COLO668 (cell line): ENCODE data around the gene RET.

Experiments used
- DNase-seq: peaks from one replicate; lab custom pipeline; 2025; ENCODE audit not compliant: unreplicated experiment; lab: John Stamatoyannopoulos, UW

The RET gene

DNA sequence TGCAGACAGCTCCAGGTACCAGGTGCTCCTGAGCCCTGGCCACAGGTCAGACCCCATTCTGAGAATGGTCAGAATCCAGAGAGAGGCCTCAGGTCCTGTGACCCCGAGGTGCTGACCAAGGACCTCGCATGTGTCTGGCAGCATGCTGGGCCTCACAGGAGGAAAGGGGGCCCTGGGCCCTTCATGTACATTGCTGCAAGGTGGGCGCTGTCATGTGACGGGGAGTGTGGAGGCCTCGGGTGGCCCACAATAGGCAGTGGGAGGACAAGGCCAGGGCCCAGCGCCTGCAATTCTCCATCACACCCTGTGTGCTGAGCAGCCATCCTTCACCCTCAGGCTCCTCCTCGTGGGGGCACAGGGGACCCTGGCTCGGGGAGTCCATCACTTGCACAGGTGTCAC, 15.5 kb upstream of the RET start:
- DNase-seq = no peak

DNA sequence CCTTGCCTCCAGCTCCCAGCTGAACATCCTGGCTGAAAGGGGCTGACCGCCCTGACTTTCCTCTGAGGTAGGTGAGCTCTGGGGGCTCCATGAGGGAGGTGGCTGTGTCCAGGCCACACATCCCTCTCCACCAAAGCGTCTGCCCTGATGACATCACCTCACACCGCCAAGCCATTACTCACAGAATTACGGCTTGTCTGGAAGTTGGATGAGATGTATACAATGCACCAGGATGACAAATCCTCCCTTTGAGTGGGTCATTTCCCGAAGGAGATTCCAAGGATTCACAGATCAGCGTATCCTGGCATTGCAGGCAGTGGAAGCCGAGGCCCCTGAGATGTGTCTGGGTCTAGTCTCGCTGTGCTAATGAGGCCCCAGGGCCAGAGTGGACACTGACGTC, 15.1 kb upstream of the RET start:
- no peak for DNase-seq

DNA sequence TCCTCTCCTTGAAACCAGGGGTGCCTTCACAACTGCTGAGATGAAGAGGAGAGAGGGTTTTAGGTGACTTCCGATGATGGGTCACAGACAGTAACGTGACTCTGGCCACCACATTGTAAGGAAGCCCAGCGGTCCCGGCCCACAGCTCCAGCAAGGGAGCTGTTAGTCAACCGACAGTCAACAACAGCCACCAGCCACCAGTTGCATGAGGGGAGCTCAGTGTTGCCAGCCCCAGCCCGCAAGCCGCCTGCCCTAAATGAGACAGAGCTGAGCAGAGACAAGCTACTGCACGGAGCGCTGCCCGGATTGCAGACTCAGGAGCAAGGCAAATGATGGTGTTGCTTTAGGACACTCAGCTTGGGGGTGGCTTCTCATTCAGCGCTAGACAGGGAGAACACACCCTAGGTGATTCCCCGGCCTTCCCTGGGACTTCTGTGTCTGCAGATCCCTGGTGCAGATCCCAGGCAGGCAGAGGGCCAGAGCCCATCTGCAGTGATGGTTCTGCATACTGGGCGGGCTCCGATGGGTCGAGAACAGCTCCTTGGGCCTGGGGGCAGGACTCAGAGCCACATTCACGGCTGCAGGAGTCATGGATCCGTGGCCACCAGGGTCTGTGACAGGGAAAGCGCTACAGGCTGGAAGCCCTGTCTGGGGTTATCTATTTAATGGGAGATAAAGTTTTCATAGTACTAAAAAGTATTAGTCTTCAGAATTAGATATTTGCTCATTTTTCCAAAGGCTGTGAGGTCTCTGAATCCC, 14.3 kb upstream of the RET start:
- DNase-seq = no peak

DNA sequence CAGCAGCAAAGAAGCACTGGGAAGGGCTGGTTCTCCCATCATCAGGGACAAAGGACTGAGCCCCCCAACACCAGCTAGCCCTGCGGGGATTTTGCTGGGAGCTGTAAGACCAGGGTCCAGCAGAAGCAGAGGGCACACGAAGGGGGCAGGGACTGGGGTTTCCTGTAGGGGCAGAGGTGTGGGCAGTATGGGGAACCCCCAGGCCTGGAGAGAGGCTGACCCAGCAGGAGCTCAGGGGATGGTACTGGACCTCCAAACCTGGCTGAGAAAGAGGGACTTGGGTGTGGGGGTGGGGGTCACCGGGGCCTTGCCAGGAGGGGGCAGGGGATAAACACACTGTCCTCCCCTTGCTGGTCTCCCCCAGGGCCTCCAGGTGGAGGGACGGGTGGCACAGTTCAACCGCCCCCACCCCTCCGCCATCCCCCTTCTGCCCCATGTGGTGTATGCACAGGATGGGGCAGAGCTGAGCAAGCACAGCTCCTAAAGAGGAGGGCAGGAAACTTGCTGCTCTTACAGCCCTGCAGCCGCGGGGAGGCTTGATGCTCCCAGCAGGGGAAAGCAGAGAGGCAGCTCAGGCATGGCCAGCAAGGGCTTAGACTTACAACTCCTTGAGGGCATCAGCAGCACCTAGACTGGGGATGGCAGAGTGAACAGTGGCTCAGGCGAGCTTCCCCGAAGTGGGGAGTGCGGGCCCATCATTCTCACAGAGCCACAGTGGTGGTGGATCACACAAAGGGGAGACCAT, 12.4 kb upstream of the RET start:
- DNase-seq = no peak

DNA sequence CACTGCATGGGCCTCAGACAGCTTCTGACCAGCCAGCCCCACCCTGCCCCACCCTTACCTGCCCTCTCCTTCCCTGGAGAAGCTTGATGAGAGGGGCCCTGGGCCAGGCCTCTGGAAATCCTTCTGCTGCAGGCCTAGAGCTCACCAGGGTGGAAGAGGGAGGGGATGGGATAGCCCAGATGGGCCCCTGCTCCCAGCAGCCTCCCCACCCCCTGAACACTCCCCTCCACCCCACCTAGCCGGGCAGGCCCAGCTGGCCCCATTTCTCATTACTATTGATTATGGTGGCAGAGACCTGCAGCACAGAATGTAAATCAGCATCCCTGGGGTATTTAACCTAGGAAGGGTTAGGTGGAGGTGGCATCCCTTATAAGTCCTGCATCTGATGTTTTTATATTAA, 11.6 kb upstream of the RET start:
- no peak for DNase-seq

DNA sequence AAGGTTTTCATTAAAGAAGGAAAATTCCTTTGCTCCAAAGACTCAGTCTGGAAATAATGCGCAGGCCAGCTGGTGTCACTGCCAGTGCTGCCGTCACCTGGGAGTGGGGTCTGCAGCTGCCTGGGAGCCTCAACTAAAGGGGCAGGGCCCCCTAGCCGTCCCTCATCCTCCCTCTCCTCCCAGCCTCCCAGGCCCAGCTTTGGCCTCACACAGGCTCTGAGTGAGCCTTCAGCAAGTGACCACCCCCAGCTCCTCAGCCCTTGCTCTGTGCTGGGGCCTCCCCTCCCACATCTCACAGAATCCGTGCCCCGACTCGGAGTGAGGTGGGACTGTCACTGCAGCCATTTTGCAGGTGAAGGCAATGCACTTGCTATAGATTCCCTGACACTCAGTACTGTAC, 11.1 kb upstream of the RET start:
- no peak for DNase-seq

DNA sequence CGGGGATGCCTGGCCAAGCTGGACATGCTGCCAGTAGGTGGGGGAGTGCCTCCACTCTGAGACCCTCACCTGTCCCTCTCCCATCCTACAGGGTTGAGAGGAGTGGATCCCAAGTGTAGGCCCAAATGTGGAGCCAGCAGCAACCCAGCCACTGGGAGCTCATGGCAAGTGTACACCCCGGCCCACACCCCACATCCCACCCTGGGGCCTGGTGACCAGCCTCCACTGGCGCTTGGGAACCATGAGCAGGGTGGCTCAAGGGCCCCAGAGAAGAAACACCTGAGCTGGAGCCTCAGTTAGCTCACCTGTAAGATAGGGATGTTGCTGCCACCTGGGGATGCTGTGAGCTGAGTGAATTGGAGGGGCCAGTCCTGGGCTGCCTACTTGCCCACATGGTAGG, 10.4 kb upstream of the RET start:
- no peak for DNase-seq

DNA sequence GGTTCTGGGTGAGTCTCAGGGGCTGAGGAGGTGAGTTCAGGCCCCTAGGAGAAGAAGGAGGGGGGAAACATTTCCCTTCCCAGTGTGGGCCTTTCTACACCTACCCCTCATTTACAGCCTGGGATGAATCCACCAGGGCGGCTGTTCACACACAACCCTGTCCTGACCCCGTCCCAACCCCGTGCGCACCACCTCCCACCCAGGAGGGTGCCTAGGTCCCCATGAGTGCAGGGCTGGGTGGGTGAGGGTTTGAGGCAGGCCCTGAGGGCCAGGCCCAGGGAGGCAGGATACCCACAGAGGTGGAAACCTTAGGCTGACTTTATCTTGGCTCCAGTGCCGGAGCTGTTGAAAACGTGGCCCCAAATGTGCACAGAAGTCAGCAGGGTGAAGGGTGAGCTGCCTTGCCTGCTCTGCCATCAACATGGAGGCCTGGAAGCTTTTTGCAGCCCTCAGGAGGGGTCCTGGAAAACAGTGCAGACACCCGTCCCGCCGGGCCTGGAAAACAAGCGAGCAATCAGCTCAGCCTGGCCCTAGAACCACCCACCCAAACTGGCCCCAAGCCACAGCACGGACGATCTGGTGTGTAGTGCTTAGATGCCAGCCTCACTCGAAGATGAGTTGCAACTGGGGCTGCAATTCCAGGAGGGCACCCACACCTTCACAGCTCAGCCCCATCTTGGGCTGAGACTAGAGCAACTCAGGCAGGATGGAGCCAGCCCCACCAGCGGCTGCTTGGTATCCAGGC, 9.3 kb upstream of the RET start:
- no peak for DNase-seq

DNA sequence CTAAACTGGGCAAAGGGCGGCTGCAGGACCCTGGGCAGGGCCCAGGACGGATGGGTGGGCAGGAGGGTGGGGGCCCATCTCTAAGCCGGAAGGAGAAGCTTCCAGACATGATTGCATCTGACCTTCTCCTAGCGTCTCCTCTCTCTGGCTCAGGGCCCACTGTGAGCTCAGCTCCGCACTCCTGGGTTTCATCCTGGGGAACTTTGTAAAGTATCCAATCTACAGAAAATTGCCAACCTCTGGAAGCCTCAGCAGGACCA, 8.8 kb upstream of the RET start:
- no peak for DNase-seq

DNA sequence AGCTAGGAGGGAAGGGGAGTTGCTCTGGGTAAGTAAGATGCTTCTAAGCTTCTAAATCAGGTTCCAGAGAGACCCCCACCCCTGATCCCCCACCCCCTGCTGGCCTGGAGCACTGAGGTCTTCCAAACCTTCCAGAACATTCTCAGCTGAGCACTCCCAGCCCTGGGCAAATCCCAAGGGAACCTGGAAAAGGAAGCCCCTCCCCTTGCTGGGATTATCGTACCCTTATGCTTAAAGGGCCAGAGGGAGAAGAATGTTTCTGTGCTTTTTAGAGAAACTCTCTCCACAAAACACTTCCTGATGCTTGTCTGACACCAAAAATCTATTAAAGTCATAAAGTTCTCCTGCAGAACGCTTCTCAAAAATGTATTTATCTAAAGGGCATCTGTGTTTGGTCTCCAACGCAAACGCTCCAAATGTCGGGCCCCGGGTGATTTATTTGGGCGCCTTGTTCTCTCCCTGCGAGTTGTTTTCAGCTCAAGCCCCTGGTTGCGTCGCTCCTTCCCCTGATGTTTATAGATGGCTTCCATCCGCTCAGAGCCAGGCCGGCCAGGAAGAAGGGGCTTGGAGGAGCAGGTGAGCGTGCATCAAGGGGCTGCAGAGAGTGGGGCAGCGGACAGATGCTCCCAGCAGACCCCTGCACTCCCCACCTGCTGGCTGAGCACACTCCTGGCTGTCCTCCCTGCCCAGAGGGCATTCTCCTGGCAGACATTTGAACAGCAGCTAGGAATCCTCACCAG, 8.2 kb upstream of the RET start:
- peak; percentile 40 for DNase-seq

DNA sequence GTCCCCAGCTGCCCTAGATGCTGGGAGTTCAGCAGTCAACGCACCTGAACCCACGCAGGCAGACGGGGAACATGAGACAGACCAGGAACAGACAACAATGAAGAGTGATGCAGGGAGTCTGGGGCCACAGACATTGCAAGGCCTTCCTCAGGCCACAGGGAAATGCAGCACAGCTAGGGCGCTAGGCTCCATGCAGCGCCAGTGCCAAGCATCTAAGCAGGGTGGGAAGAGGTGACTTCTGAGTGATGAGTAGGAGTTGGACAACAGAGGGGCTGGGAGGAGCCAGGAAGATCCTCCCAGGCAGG, 7.7 kb upstream of the RET start:
- peak; percentile 40 for DNase-seq

DNA sequence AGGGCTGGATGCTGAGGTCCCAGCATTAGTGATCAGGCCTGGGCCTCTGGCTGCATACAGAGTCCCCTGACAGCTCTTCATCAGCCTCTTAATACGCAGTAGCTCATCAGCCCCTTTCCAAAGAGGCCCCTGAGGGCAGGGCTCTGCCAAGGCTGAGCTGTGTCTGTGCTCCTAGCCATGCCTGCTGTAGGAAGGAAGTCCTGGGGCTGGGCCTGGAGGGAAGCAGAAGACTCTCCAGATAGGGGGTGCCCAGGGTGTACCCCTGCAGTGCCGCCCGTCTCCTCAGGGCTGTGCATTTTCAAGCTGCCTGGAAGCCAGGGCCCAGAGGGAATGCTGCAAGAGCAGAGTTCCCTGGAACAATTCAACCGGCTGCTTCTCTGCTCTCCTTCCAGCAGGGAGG, 7.3 kb upstream of the RET start:
- DNase-seq = no peak

DNA sequence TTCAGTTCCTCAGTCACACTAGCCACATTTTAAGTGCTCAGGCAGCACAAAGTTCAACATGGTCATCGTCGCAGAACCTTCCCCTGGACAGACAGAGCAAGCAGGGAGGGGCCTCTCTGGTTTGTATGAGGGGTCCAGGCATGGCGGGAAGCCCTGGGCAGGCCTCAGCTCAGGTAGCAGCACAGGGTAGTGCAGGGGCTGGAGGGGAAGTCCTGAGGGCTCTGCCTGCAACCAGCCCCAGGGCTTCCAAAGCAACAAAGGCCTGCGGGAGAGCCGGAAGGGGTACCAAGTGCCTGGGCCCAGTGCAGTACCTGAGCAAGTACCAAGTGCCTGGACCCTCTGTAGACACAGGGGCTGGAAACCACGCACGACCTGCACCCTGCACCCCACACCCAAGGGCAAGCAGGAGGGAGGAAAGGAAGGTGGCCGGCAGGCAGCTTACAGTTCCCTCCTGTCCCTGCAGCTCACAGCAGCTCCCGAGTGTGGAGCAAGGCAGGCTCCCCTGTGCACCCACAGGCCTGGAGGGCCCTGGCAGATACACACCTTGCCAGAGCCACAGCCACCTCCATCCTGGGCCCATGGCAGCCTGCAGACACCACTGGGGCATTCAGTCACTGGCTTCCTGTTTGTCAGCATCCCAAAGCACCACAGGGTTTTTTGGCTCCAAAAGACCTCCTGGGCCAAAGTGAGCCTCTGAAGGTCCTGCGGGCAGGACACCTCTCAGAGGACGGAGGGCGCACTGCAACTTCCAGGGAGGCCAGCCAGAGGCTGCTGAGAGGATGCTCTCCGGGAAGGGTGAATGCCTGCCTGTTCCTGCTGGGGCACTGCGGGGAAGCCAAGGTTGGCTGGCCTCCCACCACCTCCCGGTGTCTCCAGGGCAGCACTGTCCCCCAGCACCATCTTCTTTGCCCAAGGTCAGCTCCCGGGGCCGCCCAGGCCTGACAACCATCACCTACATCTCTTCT, 6.5 kb upstream of the RET start:
- DNase-seq = no peak

DNA sequence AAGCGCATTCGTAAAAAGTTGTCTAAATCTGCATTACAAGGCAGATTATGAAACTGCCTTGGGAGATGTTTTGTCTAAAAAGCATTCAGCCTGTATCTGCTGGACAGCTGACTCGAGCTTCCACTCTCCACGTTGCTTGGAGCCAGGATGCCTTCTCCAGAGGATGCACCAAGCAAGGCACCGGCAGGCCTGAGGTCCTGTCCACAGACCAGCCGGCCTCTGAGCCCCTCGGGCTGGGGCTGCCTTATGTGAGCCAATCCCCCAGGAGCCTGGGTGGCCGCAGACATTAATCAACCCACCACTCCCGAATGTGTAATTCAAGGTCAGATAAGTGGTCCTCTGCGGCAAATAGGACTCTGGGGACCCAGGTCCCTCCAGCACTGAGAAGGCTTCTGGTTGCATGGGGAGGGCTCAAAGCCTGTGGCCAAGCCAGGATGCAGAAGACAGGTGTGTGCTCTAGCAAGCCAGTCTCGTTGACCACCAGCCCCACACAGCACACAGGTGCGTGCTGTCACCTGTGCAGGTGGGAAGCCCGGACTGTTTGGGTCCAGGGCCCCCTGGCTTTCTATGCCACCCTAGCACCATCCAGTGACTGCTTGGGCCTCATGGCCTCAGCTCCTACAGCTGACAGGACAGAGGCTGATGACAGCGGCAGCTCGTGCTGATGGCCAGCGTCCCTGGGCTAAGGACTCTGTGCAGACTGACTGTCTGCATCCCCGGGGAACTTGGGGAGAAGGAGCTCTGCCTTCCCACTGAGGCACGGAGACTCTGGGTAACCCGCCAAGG, 4.8 kb upstream of the RET start:
- no peak for DNase-seq

DNA sequence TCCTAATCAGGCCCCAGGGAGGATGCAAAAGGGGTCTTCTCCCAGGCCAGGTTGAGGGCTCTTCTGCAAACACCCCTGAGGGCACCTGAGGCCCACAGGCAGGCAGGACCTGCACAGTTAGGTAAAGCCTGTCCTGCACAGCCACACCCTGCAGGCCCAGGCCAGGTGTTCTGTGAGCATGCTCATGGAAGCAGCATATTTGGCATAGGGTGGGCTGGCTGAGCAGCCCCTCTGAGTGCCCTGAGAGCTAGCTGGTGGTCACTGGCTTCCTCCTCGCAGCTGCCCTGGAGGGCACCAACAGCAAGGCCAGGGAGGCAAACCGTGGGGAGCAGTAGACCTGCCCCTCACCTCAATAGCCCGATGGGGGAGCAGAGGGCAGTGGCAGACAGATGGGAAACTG, 3.7 kb upstream of the RET start:
- no peak for DNase-seq

DNA sequence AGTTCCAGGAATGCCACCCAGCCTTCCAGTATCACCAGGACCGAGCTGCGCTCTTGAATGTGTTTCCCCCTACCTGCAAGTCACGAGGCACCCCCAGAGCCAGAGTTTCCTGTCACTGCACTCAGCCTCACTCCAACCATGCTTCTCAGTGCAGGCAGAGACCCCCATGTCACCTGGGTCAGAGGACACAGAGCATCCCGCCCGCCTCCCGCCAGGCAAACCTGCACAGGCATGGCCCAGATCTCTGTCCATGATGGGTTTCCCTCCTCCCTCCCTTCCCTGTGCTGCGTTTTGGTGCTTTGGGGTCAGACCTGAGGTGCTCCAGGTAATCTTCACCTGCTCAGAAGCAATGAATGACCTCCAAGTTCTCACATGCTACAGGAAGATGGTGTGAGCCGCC, 3.1 kb upstream of the RET start:
- DNase-seq = no peak

DNA sequence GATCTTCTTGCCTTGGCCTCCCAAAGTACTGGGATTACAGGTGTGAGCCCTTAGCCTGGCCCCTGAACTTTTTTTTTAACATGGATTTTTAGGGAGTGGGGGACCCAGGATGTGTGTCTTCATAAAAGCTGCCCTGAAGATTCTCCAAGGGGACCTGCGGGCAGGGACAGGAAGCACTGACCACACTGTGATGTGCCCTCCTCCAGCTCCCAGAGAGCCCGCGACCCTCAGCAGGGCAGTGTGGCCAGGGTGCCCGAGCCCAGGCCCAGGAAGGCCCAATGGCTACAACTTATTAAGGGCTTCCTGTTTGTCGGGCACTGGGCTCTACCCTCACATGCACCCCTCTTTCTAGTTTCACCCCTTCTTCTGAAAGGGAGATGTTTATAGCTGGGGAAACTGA, 2.5 kb upstream of the RET start:
- no peak for DNase-seq

DNA sequence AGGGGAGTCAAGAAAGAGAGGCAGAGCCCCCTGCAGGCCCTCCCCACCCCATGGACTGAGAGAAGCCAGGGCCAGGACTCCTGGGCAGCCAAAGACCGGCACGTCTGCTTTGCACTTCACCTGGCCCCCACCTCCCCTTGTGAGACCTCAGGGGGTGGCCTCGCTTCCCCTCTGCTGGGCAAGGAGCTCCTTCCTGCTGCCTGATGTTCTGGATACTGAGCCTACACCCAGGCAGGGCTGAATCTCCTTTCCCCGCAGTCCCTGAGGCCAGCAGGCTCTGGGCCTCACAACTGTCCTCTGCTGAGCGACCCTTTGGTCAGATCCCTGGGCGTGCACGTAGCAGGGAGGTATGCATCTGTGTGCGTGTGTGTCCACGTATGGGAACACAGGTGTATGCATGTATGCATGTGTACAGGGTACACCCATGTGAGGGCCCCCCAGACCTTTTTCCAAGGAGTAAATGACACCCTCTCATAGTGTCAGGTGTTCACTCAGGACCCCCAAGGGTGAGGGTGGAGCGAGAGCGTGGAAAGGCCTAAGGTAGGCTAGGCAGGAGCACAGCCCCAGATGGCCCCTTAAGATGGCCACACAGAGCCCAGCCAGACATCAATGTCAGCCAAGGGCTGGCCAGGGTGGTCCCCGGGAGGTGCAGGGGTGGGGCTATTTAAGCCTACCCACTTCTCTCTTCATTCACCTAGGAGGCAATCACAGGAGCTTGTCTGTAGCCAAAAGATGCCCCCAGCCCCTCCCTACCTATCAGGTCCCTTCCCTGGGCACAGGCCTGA, 1.9 kb upstream of the RET start:
- no peak for DNase-seq

DNA sequence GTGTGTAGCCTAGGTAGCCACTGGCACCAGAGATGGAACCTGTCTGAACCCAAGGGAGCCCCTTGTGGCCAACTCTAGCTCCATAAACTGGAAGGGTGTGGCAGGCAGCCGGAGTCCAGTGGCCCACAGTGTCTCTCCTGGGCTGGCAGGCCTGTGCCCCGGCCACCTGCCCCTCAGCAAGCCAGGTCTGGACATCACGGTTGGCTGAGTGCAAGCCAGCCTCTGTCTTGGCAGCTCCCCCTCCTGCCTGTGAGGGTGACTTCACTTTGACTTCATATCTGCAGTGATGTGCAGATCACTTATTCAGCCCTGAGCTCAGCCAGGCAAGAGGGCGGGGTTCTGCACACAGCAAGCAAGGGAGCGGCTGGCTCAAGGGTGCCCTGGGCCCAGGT, 1.3 kb upstream of the RET start:
- DNase-seq = peak; percentile 29
